Type B pancreatic cell (in vitro differentiated cells): Measurements from ENCODE around the gene ADAM12. TPM values are rescaled to one million over a fixed set of nuclear protein-coding genes. Genes with fewer than 3 reads are reported as not detected.

Source experiments
- DNase-seq: peaks from one replicate; pipeline ENCODE4 v3.0.0; 2021; ENCODE audit warnings: mixed read lengths; ENCODE audit not compliant: unreplicated experiment; ENCODE audit errors: extremely low spot score
- H3K27ac Mint-ChIP-seq: 2 replicates; pipeline ENCODE4 v1.8.0; 2021; ENCODE audit warnings: mild to moderate bottlenecking, mixed read lengths
- H3K27me3 Mint-ChIP-seq: 2 replicates; pipeline ENCODE4 v1.8.0; 2021; ENCODE audit warnings: mixed read lengths
- H3K36me3 Mint-ChIP-seq: 2 replicates; pipeline ENCODE4 v1.8.0; 2021; ENCODE audit warnings: mixed read lengths
- H3K4me1 Mint-ChIP-seq: one replicate; pipeline ENCODE4 v1.8.0; 2021; ENCODE audit warnings: mixed read lengths; ENCODE audit not compliant: unreplicated experiment
- H3K4me3 Mint-ChIP-seq: 2 replicates; pipeline ENCODE4 v1.8.0; 2021; ENCODE audit warnings: mild to moderate bottlenecking, mixed read lengths
- H3K9me3 Mint-ChIP-seq: 2 replicates; pipeline ENCODE4 v1.8.0; 2021; ENCODE audit warnings: mixed read lengths
- total RNA-seq: library from RNA; stranded (reverse); gene quantifications from 2 replicates; pipeline ENCODE4 v1.2.1, GENCODE V29; 2021; ENCODE audit warnings: low replicate concordance
- TF ChIP-seq, protein P1 (sequence below): fragments of 200-600 bp; sonication (generic); conservative IDR thresholded peaks from 2 replicates; pipeline ENCODE4 v1.5.0; 2021; ENCODE audit warnings: antibody characterized with exemption, mild to moderate bottlenecking

ADAM12 gene
- total RNA-seq, 1 donor from 2014 or later = 31.6 TPM

DNA sequence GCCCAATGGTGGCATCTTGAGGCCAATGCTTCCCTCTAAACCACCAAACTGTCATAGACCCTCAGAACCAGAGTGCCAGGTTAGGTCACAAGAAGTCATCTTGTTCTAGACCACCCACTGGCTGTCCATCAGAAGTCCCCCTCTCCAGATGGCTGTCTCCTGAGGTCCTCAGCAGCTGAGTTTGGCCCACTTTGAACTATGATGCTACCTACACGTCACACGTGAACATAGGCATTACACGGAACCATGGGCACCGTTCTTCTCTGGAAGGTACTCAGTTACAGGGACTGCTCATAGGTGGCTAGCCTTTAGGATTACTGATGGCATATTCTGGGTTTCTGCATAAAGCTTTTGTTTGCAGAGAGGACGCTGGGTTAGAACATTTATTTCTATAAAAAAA, 166.4 kb downstream of the ADAM12 start:
- TF ChIP-seq, protein P1, sequence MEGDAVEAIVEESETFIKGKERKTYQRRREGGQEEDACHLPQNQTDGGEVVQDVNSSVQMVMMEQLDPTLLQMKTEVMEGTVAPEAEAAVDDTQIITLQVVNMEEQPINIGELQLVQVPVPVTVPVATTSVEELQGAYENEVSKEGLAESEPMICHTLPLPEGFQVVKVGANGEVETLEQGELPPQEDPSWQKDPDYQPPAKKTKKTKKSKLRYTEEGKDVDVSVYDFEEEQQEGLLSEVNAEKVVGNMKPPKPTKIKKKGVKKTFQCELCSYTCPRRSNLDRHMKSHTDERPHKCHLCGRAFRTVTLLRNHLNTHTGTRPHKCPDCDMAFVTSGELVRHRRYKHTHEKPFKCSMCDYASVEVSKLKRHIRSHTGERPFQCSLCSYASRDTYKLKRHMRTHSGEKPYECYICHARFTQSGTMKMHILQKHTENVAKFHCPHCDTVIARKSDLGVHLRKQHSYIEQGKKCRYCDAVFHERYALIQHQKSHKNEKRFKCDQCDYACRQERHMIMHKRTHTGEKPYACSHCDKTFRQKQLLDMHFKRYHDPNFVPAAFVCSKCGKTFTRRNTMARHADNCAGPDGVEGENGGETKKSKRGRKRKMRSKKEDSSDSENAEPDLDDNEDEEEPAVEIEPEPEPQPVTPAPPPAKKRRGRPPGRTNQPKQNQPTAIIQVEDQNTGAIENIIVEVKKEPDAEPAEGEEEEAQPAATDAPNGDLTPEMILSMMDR = no peak
- H3K9me3 Mint-ChIP-seq = no peaks in the 10 kb centered on the region

DNA sequence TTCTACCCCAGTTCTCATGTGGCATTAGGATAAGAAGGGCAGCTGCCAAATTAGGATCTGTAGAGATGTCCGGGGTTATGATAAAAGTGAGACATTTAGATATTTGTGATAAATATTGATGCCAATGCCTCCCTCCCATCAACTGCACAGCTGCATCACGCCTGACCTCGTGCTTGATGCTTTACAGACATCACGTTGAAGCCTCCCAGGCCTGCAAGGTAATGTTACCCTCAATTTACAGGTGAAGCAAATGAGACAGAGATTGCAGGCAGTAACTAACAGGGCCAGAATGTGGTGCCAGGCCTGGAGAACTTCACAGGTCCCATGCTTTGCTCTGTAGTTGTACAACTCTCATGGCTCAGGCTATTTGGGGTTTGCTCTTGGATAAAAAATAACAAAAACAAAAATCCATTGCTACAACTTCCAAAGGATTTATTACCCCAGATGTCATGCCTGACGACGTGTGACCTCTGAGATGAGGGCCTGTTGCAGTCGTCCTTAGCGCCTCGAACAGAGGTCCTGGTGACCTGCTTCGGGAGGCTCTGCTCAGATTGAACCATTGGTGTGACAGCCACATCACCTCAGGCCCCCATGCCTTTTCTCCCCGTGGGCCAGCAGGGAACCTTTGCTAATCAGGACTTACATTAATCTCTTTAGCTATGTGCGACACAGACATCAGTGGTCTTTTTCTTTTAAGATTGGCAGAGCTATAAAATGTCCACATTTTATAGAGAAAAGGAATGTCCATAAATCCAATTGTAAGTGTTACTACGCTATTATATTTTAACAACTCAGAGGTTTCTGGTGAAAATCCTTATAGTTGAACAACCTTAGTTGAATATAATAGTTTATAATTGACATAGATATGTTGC, 169.3 kb downstream of the ADAM12 start:
- peaks cover 49% of the 10 kb centered on the region for H3K4me1 Mint-ChIP-seq
- H3K9me3 Mint-ChIP-seq = no peaks in the 10 kb centered on the region
- H3K27me3 Mint-ChIP-seq = peaks cover 11% of the 10 kb centered on the region
- TF ChIP-seq, protein P1 = no peak
- no peak overlapping the region for H3K27ac Mint-ChIP-seq
- DNase-seq = no peak
- H3K36me3 Mint-ChIP-seq = no peaks in the 10 kb centered on the region
- H3K4me3 Mint-ChIP-seq = no peak overlapping the region

More for the DNA sequence above, 166.4 kb downstream of the ADAM12 start:
- Mint-ChIP-seq H3K27ac (no peak overlapping the region), H3K27me3 (peaks cover 16% of the 10 kb centered on the region), H3K4me3 (no peak overlapping the region), H3K4me1 (peaks cover 28% of the 10 kb centered on the region), H3K36me3 (no peaks in the 10 kb centered on the region)
- no peak for DNase-seq

DNA sequence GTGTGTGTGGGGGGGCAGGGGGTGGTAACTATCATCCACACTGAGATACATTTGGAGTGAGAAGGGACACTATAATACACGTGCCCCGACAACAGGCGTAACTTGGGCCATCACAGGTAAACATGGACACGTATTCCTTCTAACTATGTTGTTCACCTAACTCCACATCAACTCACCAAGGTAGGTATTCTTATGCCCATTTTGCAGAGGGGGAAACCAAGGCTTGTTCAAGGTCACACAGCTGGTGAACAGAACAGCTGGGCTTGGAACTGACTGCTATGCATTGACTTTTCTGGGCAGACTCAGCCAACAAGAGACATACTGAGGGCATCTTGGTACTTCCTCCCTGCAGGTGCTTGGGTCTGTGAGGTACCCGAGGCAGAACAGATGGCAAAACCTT, 170.1 kb downstream of the ADAM12 start:
- TF ChIP-seq, protein P1 = no peak
- Mint-ChIP-seq H3K36me3 (no peaks in the 10 kb centered on the region), H3K4me1 (peaks cover 50% of the 10 kb centered on the region), H3K27ac (no peak overlapping the region), H3K9me3 (no peaks in the 10 kb centered on the region), H3K4me3 (no peak overlapping the region), H3K27me3 (peaks cover 9% of the 10 kb centered on the region)
- no peak for DNase-seq

DNA sequence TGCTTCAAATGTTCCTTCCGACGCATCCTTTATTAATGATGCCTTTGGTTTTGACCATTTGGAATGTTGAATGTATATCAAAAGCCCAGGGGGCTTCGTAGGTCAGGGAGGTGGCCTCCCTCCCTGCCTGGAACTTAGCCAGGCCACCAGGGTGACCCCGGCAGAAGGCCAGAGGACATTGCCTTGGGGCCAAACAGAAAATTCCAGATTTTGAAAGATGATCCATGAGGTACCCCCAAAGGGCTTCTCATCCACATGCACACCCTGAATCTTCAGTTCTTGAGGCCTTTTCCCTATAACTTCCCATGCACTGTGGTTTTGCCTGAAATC, 171.7 kb downstream of the ADAM12 start:
- no peak overlapping the region for H3K4me3 Mint-ChIP-seq
- TF ChIP-seq, protein P1 = no peak
- peaks cover 43% of the 10 kb centered on the region for H3K4me1 Mint-ChIP-seq
- no peak overlapping the region for H3K27ac Mint-ChIP-seq
- no peak for DNase-seq
- H3K27me3 Mint-ChIP-seq = peaks cover 3% of the 10 kb centered on the region
- no peaks in the 10 kb centered on the region for H3K36me3 Mint-ChIP-seq
- no peaks in the 10 kb centered on the region for H3K9me3 Mint-ChIP-seq

DNA sequence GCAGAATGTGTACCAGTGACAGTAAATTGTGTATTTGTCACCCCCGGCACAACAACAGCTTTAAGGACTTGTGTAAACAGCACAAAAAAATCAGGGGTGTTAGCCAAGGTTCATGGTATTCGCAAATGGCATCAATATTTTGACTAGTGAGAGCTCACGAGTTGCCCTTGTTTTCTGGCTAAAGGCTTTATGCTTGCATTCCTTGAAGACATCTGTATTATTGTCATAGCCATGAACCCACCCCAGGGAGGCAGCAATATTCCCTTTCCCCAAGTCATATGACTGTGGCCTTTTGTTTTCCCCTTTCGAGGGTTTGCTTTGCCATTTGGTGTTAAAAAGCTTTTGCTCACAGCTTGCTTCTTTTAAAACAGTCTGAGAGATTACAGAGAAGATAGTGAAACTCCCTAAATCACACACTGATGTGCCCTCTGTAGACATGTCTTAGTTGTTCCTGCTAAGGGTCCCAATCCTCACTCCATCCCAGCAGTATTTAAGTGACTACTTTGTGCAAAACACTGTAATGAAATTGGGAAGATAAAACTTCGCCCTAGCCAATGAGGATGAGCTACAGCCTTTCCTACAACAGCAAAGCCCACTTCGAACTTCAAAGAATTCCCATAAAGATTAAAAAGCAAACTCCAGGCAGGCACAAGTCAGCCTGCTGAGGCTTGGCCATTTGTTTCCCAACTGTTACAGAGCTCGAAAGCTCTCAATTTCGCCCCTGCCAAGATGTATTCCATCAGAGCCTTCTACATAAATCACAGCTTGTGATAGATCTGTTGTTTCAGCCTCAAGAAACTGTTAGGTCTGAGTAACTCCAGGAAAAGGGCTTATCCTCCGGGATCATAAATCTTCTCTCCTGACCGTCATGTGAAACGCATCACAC, 172.3 kb downstream of the ADAM12 start:
- H3K27me3 Mint-ChIP-seq = peaks cover 3% of the 10 kb centered on the region
- DNase-seq = no peak
- peak overlapping the region; percentile 23 for H3K4me3 Mint-ChIP-seq
- H3K27ac Mint-ChIP-seq = peak overlapping the region; percentile 24
- peaks cover 43% of the 10 kb centered on the region for H3K4me1 Mint-ChIP-seq
- TF ChIP-seq, protein P1 = no peak
- H3K9me3 Mint-ChIP-seq = no peaks in the 10 kb centered on the region
- no peaks in the 10 kb centered on the region for H3K36me3 Mint-ChIP-seq
